HG03469 (cell line): Measurements from ENCODE around the gene GBF1.
"Not testable (repeated sequence)": the region's sequence is repeated elsewhere in the genome, so short reads cannot be mapped to it uniquely, and the experiment has no call there.

Experiments
- ATAC-seq: cut with Tn5 transposase; IDR thresholded peaks from one replicate; pipeline ENCODE4 v1.9.1; 2021; ENCODE audit warnings: mild to moderate bottlenecking, moderate library complexity, moderate number of reproducible peaks; ENCODE audit not compliant: unreplicated experiment

The GBF1 gene

GRCh38 chr10:102301332-102301731 lies 56.0 kb downstream of the GBF1 start:
- ATAC-seq = not testable (repeated sequence)

- ATAC-seq = no peak
Observed at GRCh38 chr10:102302611-102303010, 57.3 kb downstream of the GBF1 start.

DNA sequence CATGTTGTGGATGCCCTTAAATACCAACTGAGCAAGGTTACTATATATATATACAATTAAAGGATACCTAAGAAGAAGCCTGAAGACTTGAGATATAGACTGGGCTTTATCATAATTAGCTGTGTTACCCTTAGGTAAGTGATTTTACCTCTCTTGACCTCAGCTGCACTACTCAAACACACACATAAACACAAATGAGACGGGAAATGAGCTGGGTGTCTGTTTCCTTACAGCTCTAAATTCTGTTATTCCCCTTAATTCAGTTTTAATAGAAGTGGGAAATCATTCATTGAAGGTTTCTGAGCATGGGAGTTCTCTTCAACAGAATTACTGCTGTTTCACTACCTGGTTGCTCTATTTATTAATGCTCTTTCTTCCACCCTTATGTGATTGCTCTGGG lies 60.7 kb downstream of the GBF1 start:
- no peak for ATAC-seq

DNA sequence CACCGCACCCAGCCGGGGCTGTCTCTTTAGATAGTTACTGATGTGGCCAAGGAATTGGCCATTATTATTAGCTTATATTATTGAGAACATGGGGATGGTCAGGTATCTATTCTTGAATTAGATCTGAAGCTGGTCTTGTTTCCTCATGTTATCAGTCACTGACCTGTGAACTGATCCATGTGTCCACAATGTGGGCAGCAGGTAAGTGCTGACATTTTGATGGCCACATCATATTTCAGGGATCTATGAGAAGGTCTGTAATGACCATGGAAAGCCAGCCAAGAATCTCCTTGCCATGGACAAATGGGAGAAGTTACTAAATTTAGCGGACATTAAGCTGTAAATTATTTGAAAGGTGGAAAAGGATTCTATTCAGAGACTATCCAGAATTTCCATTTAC lies 61.4 kb downstream of the GBF1 start:
- no peak for ATAC-seq

GRCh38 chr10:102308318-102308717 lies 63.0 kb downstream of the GBF1 start:
- not testable (repeated sequence) for ATAC-seq

DNA sequence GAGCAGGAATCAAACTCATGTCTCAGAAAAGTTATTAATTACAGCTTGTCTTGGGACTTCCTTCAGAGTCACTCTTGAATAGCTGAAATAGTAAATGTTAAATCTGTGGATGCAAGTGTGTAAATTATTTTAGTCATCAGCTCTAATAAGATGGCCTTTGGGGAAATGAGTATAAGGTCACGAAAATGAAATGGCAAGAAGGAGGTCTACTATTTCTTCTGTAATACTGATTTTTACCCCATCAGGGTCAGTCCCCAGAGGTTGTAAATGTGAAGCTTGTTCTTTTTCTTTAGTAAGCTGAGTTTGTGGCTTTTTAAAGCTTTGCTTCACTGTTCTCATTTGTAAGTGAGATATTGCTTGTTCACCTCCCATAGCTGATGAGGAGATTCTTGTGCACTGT lies 63.9 kb downstream of the GBF1 start:
- no peak for ATAC-seq

DNA sequence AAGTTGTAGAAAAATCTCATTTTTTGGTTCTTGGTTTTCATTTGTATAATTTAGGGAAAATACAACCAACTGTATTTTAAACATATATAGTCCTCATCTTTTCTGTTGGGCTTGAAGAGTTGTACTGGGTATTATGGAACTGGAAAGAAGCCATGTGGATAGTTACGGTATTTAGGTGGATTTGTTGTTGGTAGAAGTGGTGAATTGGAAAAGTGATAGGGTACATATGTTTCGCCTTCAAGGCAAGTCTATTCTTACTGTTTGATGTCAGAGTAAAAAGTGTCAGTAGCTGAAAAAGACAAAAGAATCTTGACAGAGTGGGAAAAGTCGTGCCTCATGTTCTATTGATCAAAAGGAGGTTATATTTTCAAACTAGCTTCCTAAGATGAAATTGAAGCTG lies 64.6 kb downstream of the GBF1 start:
- ATAC-seq = no peak

GRCh38 chr10:102310361-102311024 lies 65.2 kb downstream of the GBF1 start:
- ATAC-seq = no peak

- ATAC-seq = no peak
Observed at GRCh38 chr10:102311025-102311420, 65.7 kb downstream of the GBF1 start.

DNA sequence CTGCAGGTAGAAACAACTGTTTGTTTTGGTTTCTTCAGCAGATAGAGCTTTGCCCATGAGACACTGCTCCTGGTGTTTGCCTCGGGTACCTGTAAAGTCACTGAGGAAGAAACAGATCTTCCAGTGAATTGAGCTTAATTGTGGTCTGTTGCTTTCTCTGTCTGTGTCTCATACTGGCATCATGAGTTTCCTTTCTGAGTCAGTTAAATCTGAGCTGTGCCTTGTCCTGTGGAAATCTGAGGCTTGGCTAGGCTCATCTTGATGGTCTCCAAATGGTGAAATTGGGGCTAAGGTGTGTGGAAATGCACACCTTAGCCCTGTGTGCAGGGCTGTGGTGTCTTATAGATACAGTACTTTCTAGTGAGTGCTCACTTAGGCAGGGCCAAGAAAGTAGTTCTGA lies 67.4 kb downstream of the GBF1 start:
- no peak for ATAC-seq

GRCh38 chr10:102313221-102313896 lies 68.0 kb downstream of the GBF1 start:
- ATAC-seq = no peak

- ATAC-seq = no peak
Observed at GRCh38 chr10:102314801-102315200, 69.5 kb downstream of the GBF1 start.

DNA sequence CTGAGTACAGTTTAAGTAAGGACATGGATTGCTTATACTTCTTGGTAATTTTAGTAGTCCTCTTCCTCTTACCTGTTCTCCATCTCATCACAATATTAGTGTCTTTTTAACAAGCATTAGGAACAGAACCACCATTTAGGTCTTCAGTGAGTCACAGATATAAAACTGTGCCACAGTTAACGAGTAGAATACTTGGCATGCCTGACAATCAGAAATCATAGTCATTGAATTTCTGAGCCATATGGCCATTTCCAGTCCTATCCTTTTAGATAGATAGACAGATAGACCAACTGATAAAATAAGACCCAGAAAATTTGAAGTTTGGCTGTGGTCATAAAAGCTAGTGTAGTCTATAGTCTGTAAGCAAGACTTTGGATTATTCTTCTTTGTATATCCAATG lies 71.1 kb downstream of the GBF1 start:
- ATAC-seq = no peak

DNA sequence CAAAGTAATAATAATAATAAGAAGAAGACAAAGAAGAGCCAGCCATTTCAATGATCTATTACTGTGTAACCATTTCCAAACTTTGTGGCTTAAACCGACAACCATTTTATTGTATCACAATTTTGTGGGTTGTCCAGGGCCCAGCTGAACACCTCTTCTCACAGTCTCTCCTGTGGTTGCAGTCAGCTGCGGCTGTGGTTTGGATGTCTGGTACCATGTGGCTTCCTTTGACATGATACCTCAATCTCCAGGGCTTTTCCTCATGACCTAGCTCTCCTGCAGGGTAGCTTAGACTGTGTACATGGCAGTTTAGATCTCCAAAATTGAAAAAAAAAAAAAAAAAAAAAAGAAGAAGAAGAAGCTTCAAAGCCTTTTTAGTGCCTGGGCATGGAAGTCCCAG lies 77.6 kb downstream of the GBF1 start:
- no peak for ATAC-seq

DNA sequence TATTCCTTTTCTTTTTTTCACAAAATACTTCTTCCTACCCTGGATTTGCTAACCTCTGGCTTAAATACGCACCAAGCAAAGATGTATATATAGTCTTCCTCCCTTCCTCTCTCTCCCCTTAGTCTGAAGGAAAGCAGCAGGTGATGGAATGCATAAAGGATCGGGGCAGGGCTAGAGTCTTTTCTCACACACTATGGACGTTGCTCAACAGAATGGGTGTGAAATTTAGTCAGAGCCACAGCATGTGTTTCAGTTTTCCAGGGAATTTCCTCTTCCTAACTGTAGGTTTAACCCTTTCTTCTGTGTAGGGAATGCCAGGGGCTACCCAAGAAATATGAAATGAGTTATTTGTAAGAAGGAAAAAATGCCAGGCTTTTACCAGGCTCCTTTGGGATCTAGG lies 78.7 kb downstream of the GBF1 start:
- ATAC-seq = no peak

DNA sequence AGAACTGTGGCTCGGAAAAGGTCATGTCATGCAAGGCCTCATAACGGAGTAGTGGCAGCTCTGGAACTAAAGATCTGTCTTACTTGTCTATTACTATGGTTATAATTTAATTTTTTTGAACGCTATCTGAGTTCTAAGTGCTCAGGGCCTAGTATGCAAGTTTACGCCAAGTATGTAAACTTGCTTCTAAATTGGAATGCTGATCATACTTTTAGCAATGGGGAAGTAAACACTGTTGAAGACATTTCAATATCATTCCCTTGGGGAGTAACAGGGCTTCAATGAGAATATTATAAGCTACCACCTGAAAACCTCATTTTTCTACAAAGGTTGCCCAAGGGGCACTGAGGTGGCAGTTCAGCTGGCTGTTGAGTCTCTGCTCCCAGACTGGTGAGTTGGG lies 80.7 kb downstream of the GBF1 start:
- no peak for ATAC-seq

GRCh38 chr10:102327002-102327401 lies 81.7 kb downstream of the GBF1 start:
- ATAC-seq = no peak

- no peak for ATAC-seq
Observed at GRCh38 chr10:102327641-102328040, 82.3 kb downstream of the GBF1 start.

GRCh38 chr10:102332772-102333171 lies 87.4 kb downstream of the GBF1 start:
- no peak for ATAC-seq

DNA sequence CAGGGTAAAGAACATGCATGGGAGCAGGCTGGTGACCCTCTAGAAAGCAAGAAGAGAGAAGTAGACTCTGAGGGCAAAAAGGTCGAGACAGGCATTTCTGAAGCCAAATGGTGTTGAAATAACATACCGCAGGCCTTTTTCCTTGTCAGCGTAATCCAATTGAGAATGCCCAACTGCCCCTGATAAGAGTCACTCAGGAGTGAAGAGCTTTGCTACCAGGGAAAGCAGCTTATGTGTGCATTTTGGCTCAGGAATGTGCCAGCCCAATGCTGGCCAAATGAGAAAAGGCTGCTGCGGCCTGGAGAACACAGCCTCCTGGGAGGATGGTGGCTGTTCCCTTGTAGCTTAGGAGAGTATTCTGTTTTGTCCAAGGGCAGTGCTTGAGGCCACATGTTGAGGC lies 88.8 kb downstream of the GBF1 start:
- no peak for ATAC-seq

DNA sequence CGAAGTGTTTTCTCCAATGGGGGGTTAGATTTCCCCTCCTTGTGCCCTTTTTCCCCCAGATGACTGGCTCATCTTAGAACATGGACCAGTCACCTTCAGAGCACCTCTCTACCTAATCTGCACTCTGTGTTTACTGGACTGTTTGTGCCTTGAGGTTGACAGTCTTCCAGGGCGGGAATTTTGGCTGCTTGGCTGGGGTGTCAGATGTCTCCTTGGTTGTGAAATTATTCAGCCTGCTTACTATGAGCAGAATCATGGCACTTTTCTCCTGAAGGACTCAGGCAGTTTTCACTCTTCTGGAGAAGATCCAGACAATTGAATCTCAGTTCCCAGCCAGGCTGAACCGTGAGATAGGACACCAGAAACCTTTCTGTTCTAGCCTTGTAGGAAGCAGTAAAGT lies 89.9 kb downstream of the GBF1 start:
- no peak for ATAC-seq

- no peak for ATAC-seq
Observed at GRCh38 chr10:102341038-102341688, 95.8 kb downstream of the GBF1 start.
